GM12878 (cell line): Measurements from ENCODE around the gene TMUB1. TPM values are rescaled to one million over a fixed set of nuclear protein-coding genes. Genes with fewer than 3 reads are reported as not detected.

ENCODE experiments used
- ATAC-seq: fragments of 200-7000 bp; cut with Tn5 transposase; 3 replicates; pipeline ENCODE4 v1.9.1; 2020; ENCODE audit warnings: mild to moderate bottlenecking, moderate library complexity
- BruUV-seq: library from RNA; stranded (reverse); fragments of 400-500 nt; replicated peaks from 2 replicates; lab custom pipeline; 2021; lab: Mats Ljungman, UMichigan
- CTCF ChIA-PET: fragments of 300-600 bp; sonication (Branson Sonifier 250); formaldehyde crosslinking; extraction: SDS; loops from one replicate; lab custom pipeline; 2021; ENCODE audit warnings: inconsistent platforms; lab: Yijun Ruan, JAX
- POLR2A ChIA-PET: fragments of 350-600 bp; formaldehyde crosslinking; extraction: SDS; loops from one replicate; lab custom pipeline; 2021; ENCODE audit warnings: inconsistent platforms; lab: Charles Lee
- RAD21 ChIA-PET: fragments of 300-600 bp; sonication (Branson Sonifier 250); formaldehyde crosslinking; loops from one replicate; lab custom pipeline; 2023; ENCODE audit warnings: antibody characterized with exemption; ENCODE audit not compliant: unreplicated experiment; lab: Charles Lee
- SMC1A ChIA-PET: fragments of 300-600 bp; sonication (Branson Sonifier 250); formaldehyde crosslinking; loops from one replicate; lab custom pipeline; 2023; ENCODE audit not compliant: unreplicated experiment, uncharacterized antibody; lab: Charles Lee
- DNase-seq: peaks from one replicate; pipeline ENCODE4 v3.0.0-alpha.2; 2011; ENCODE audit warnings: low read depth, low spot score
- FAIRE-seq: peaks from 3 replicates; lab custom pipeline; 2011; peaks lifted over from hg19 to GRCh38; lab: Jason Lieb, UNC
- H2AFZ ChIP-seq: 2 replicates; pipeline ENCODE4 v1.6.0; 2011; ENCODE audit warnings: low read depth, low read length, control low read depth; ENCODE audit not compliant: control insufficient read depth
- H3K27ac ChIP-seq: 2 replicates; pipeline ENCODE4 v1.5.1; 2011; ENCODE audit warnings: control low read depth; ENCODE audit not compliant: control insufficient read depth, insufficient read depth
- H3K27me3 ChIP-seq, 2 experiments: replicated peaks in 1 of 2; 2 replicates each; pipeline versions ENCODE4 v1.6.0 to v1.6.1; 2011; ENCODE audit warnings: low read length in 1 of 2; ENCODE audit not compliant: control insufficient read depth in 2 of 2, insufficient read depth in 2 of 2
- H3K36me3 ChIP-seq, 2 experiments: 2 replicates each; pipeline ENCODE4 v1.5.1; 2011; ENCODE audit warnings: low read length in 1 of 2; ENCODE audit not compliant: control insufficient read depth in 2 of 2, insufficient read depth in 2 of 2
- H3K4me1 ChIP-seq: 2 replicates; pipeline ENCODE4 v1.6.1; 2011; ENCODE audit warnings: mild to moderate bottlenecking, low read length, moderate library complexity, mixed read lengths; ENCODE audit not compliant: control insufficient read depth, insufficient read depth
- H3K4me2 ChIP-seq: 2 replicates; pipeline ENCODE4 v1.6.0; 2011; ENCODE audit warnings: control low read depth; ENCODE audit not compliant: control insufficient read depth, insufficient read depth
- H3K4me3 ChIP-seq: fragments of 200-600 bp; sonication (generic); 2 replicates; pipeline ENCODE4 v1.5.1; 2016
- H3K79me2 ChIP-seq: 2 replicates; pipeline ENCODE4 v1.6.0; 2011; ENCODE audit warnings: low read length; ENCODE audit not compliant: control insufficient read depth, insufficient read depth
- H3K9ac ChIP-seq: 2 replicates; pipeline ENCODE4 v1.8.0; 2011; ENCODE audit warnings: low read length, control low read depth, mixed read lengths; ENCODE audit not compliant: control insufficient read depth, insufficient read depth
- H3K9me3 ChIP-seq: replicated peaks from 3 replicates; pipeline ENCODE4 v1.5.1; 2011; ENCODE audit warnings: mild to moderate bottlenecking, low read length; ENCODE audit not compliant: control insufficient read depth, insufficient read depth
- H4K20me1 ChIP-seq: 2 replicates; pipeline ENCODE4 v1.6.0; 2011; ENCODE audit not compliant: control insufficient read depth, insufficient read depth
- CTCF ChIP-seq, 3 experiments: IDR thresholded peaks in 2 of 3; conservative IDR thresholded peaks in 1 of 3; 2 replicates each; pipeline ENCODE4 v1.5.1; 2011; ENCODE audit warnings: low read depth in 3 of 3, low read length in 3 of 3, mild to moderate bottlenecking in 3 of 3, control low read depth in 2 of 3, moderate library complexity in 2 of 3, inconsistent platforms in 1 of 3, mixed read lengths in 1 of 3; ENCODE audit not compliant: control insufficient read depth in 2 of 3, insufficient read depth in 1 of 3; ENCODE audit errors: extremely low read depth in 1 of 3
- HDAC6 ChIP-seq: fragments of 200-600 bp; sonication (generic); IDR thresholded peaks from one replicate; pipeline ENCODE4 v1.8.0; 2017; ENCODE audit warnings: antibody characterized with exemption; ENCODE audit not compliant: unreplicated experiment
- IKZF1 ChIP-seq: fragments of 450-650 bp; conservative IDR thresholded peaks from 2 replicates; pipeline ENCODE4 v1.6.1; 2017; ENCODE audit warnings: antibody characterized with exemption, mild to moderate bottlenecking
- SKIL ChIP-seq: fragments of 450-650 bp; IDR thresholded peaks from 2 replicates; pipeline ENCODE4 v1.6.1; 2017; ENCODE audit warnings: mild to moderate bottlenecking, low read depth, inconsistent platforms; ENCODE audit not compliant: poor library complexity, severe bottlenecking
- WGBS: methylation state at CpG from one replicate; pipeline ENCODE4 v1.1.6; 2016; ENCODE audit warnings: low lambda C conversion rate; ENCODE audit not compliant: insufficient replicate concordance, insufficient coverage; ENCODE audit errors: missing lambda C conversion rate; 5-methylcytosine and 5-hydroxymethylcytosine counted together
- in situ Hi-C: fragments of 300-500 bp; cut with MboI; formaldehyde crosslinking; loops from 9 replicates; pipeline ENCODE4 v1.14.3; 2018; ENCODE audit warnings: mixed read lengths
- intact Hi-C: fragments of 100-400 bp; cut with micrococcal nuclease; formaldehyde crosslinking; loops from one replicate; pipeline ENCODE4 v1.14.2; 2022; ENCODE audit not compliant: unreplicated experiment
- polyA plus RNA-seq, 11 experiments: library from polyadenylated mRNA; depleted of rRNA in 4 of 11; unstranded in 6 of 11; stranded (reverse) in 5 of 11; fragments of >200 nt; fragmentation: Nextera tagmentation in 4 of 11; fragmentation: Illumina TruSeq in 1 of 11; extraction: Ambion mirVana in 4 of 11; extraction: Trizol in 1 of 11; gene quantifications; 1 replicate in 1 of 11; 2 replicates in 10 of 11; pipeline versions ENCODE4 v1.2.1 to v1.2.3, GENCODE V29; 2011 to 2016; ENCODE audit warnings: inconsistent platforms in 2 of 11, missing spikeins in 2 of 11, low read depth in 1 of 11
- total RNA-seq, 4 experiments: library from RNA; depleted of rRNA in 3 of 4; stranded (reverse); fragments of >200 nt in 3 of 4; fragmentation: Illumina TruSeq in 1 of 4; extraction: Trizol in 1 of 4; gene quantifications; 2 replicates each; pipeline versions ENCODE4 v1.2.1 to v1.2.3, GENCODE V29; 2013 to 2021

Gene TMUB1
- total and polyA plus RNA-seq, 10 of the 15 experiments (the other 5 are each of a cell fraction or from before 2014, with no cell fraction given) = 0.27 to 79.5 (median 41.3) TPM; not detected in 1

- no peak for ATAC-seq
Measured at GRCh38 chr7:151032936-151033863, 50.1 kb downstream of the TMUB1 start.

More at GRCh38 chr7:151032936-151033863, 50.1 kb downstream of the TMUB1 start:
- SMC1A ChIA-PET = no interaction called here
- CTCF ChIA-PET = interaction anchor here (2.1 to 2.9 kb wide), 2 partner anchors 50 to 78 kb away, joined by 5 to 15 read pairs; partner anchors contain the start of gene TMUB1
- no peak for TF ChIP-seq SKIL
- TF ChIP-seq HDAC6 = no peak
- peak in 2 of 3 experiments; percentile 6 to 24; a peak in 2 of 6 replicates for TF ChIP-seq CTCF (IDR thresholded peaks at IDR 0.05 in 2 of 3, conservative IDR thresholded peaks at IDR 0.05 in 1 of 3; ENCODE audit: control insufficient read depth in 2 of 3, extremely low read depth in 1 of 3, insufficient read depth in 1 of 3, low read depth in 3 of 3, low read length in 3 of 3)
- no peak for TF ChIP-seq IKZF1
- no peak overlapping the region for H2AFZ ChIP-seq
- H3K9ac ChIP-seq = no peak overlapping the region
- H3K4me3 ChIP-seq = no peak overlapping the region
- no peaks in the 10 kb centered on the region for H3K27me3 ChIP-seq
- FAIRE-seq (no peak), DNase-seq (no peak)
- RAD21 ChIA-PET = interaction anchor here (1.4 kb wide), 1 partner anchor 55 kb away, joined by 4 read pairs; no protein-coding TSS in a partner anchor
- no peak overlapping the region for H3K27ac ChIP-seq
- H3K4me2 ChIP-seq = no peak overlapping the region
- intact Hi-C loops = no loop called here
- 83% methylated on average over 17 of the region's 17 CpGs for WGBS
- H3K79me2 ChIP-seq = no peaks in the 10 kb centered on the region; the same call in 1 of the 2 replicates
- peaks cover 4% of the 10 kb centered on the region for H3K4me1 ChIP-seq
- no TSS peak for BruUV-seq
- H3K36me3 ChIP-seq = peaks cover 0 to 3% of the 10 kb centered on the region in 2 experiments; a peak in 1 of 4 replicates
- in situ Hi-C loops = no loop called here
- no peaks in the 10 kb centered on the region for H4K20me1 ChIP-seq
- POLR2A ChIA-PET = no interaction called here
- no peaks in the 10 kb centered on the region for H3K9me3 ChIP-seq

Other genes starting within 250 kb of the TMUB1 start
Only the 7 nearest of the 16 such genes appear.
- 0.05 TPM in 1 of 2 replicates, not detected in the other for gene ATG9B, start 59.0 kb downstream of the TMUB1 start, total RNA-seq (2014; rRNA removed)
- gene ATG9B, start 59.0 kb downstream of the TMUB1 start, total RNA-seq (2014; rRNA removed; fragmentation: Illumina TruSeq; extraction: Trizol) = 0.09 TPM in 1 of 2 replicates, not detected in the other
- gene ATG9B, start 59.0 kb downstream of the TMUB1 start, total RNA-seq (2021) = 0.36 and 0.48 TPM in 2 replicates
- gene ATG9B, start 59.0 kb downstream of the TMUB1 start, polyA plus RNA-seq (2011; rRNA removed) = 0.01 and 0.13 TPM in 2 replicates
- gene ATG9B, start 59.0 kb downstream of the TMUB1 start, polyA plus RNA-seq (2014; fragmentation: Illumina TruSeq; extraction: Trizol) = 0.12 TPM in 1 of 2 replicates, not detected in the other
- under 1 TPM in 1 of 2 experiments, not detected in 1; 0.04 TPM for gene ATG9B, start 59.0 kb downstream of the TMUB1 start, polyA plus RNA-seq (2014; fragmentation: Nextera tagmentation; extraction: Ambion mirVana)
- gene ATG9B, start 59.0 kb downstream of the TMUB1 start, polyA plus RNA-seq (2014; rRNA removed) = 0.13 and 0.62 TPM in 2 replicates
- under 1 TPM; 0.24 to 0.83 TPM for gene ATG9B, start 59.0 kb downstream of the TMUB1 start, polyA plus RNA-seq (2016; fragmentation: Nextera tagmentation; extraction: Ambion mirVana)
- gene ABCB8, start 55.0 kb downstream of the TMUB1 start, total RNA-seq (2014; rRNA removed) = 26.3 and 27.4 TPM in 2 replicates
- 9.1 and 10.8 TPM in 2 replicates for gene ABCB8, start 55.0 kb downstream of the TMUB1 start, total RNA-seq (2014; rRNA removed; fragmentation: Illumina TruSeq; extraction: Trizol)
- gene ABCB8, start 55.0 kb downstream of the TMUB1 start, total RNA-seq (2021) = 30.6 and 34.7 TPM in 2 replicates
- gene ABCB8, start 55.0 kb downstream of the TMUB1 start, polyA plus RNA-seq (2011; rRNA removed) = 3.8 and 9.6 TPM in 2 replicates
- gene ABCB8, start 55.0 kb downstream of the TMUB1 start, polyA plus RNA-seq (2014; fragmentation: Illumina TruSeq; extraction: Trizol) = 4.7 and 11.5 TPM in 2 replicates
- gene ABCB8, start 55.0 kb downstream of the TMUB1 start, polyA plus RNA-seq (2014; fragmentation: Nextera tagmentation; extraction: Ambion mirVana) = 1 to 10 TPM in 1 of 2 experiments, under 1 TPM in 1; 0.77 to 1.2 TPM
- 24.7 and 27.3 TPM in 2 replicates for gene ABCB8, start 55.0 kb downstream of the TMUB1 start, polyA plus RNA-seq (2014; rRNA removed)
- gene ABCB8, start 55.0 kb downstream of the TMUB1 start, polyA plus RNA-seq (2016; fragmentation: Nextera tagmentation; extraction: Ambion mirVana) = 10 to 100 TPM; 30.5 to 34.8 TPM
- 0.16 TPM in 1 of 2 replicates, not detected in the other for gene ASIC3, start 35.0 kb downstream of the TMUB1 start, total RNA-seq (2014; rRNA removed)
- gene ASIC3, start 35.0 kb downstream of the TMUB1 start, total RNA-seq (2014; rRNA removed; fragmentation: Illumina TruSeq; extraction: Trizol) = 0.51 TPM in 1 of 2 replicates, not detected in the other
- 1.0 and 1.5 TPM in 2 replicates for gene ASIC3, start 35.0 kb downstream of the TMUB1 start, total RNA-seq (2021)
- 0.07 and 0.09 TPM in 2 replicates for gene ASIC3, start 35.0 kb downstream of the TMUB1 start, polyA plus RNA-seq (2011; rRNA removed)
- 0.47 TPM in 1 of 2 replicates, not detected in the other for gene ASIC3, start 35.0 kb downstream of the TMUB1 start, polyA plus RNA-seq (2014; fragmentation: Illumina TruSeq; extraction: Trizol)
- gene ASIC3, start 35.0 kb downstream of the TMUB1 start, polyA plus RNA-seq (2014; fragmentation: Nextera tagmentation; extraction: Ambion mirVana) = not detected
- 0.55 and 1.4 TPM in 2 replicates for gene ASIC3, start 35.0 kb downstream of the TMUB1 start, polyA plus RNA-seq (2014; rRNA removed)
- under 1 TPM; 0.24 to 0.40 TPM for gene ASIC3, start 35.0 kb downstream of the TMUB1 start, polyA plus RNA-seq (2016; fragmentation: Nextera tagmentation; extraction: Ambion mirVana)
- gene CDK5, start 25.6 kb downstream of the TMUB1 start, total RNA-seq (2014; rRNA removed) = 25.9 and 30.3 TPM in 2 replicates
- 18.2 and 19.4 TPM in 2 replicates for gene CDK5, start 25.6 kb downstream of the TMUB1 start, total RNA-seq (2014; rRNA removed; fragmentation: Illumina TruSeq; extraction: Trizol)
- gene CDK5, start 25.6 kb downstream of the TMUB1 start, total RNA-seq (2021) = 19.1 and 19.7 TPM in 2 replicates
- gene CDK5, start 25.6 kb downstream of the TMUB1 start, polyA plus RNA-seq (2011; rRNA removed) = 20.2 and 24.5 TPM in 2 replicates
- 13.9 and 19.4 TPM in 2 replicates for gene CDK5, start 25.6 kb downstream of the TMUB1 start, polyA plus RNA-seq (2014; fragmentation: Illumina TruSeq; extraction: Trizol)
- 1 to 10 TPM; 1.5 to 8.1 TPM for gene CDK5, start 25.6 kb downstream of the TMUB1 start, polyA plus RNA-seq (2014; fragmentation: Nextera tagmentation; extraction: Ambion mirVana)
- gene CDK5, start 25.6 kb downstream of the TMUB1 start, polyA plus RNA-seq (2014; rRNA removed) = 23.5 and 27.6 TPM in 2 replicates
- gene CDK5, start 25.6 kb downstream of the TMUB1 start, polyA plus RNA-seq (2016; fragmentation: Nextera tagmentation; extraction: Ambion mirVana) = 10 to 100 TPM; 33.1 to 33.4 TPM
- 50.7 and 51.0 TPM in 2 replicates for gene SLC4A2, start 23.9 kb downstream of the TMUB1 start, total RNA-seq (2014; rRNA removed)
- gene SLC4A2, start 23.9 kb downstream of the TMUB1 start, total RNA-seq (2014; rRNA removed; fragmentation: Illumina TruSeq; extraction: Trizol) = 15.6 and 17.4 TPM in 2 replicates
- 69.1 and 78.6 TPM in 2 replicates for gene SLC4A2, start 23.9 kb downstream of the TMUB1 start, total RNA-seq (2021)
- 10.8 and 25.8 TPM in 2 replicates for gene SLC4A2, start 23.9 kb downstream of the TMUB1 start, polyA plus RNA-seq (2011; rRNA removed)
- gene SLC4A2, start 23.9 kb downstream of the TMUB1 start, polyA plus RNA-seq (2014; fragmentation: Illumina TruSeq; extraction: Trizol) = 2.9 and 21.9 TPM in 2 replicates
- 10 to 100 TPM in 1 of 2 experiments, 1 to 10 TPM in 1; 2.7 to 12.1 TPM for gene SLC4A2, start 23.9 kb downstream of the TMUB1 start, polyA plus RNA-seq (2014; fragmentation: Nextera tagmentation; extraction: Ambion mirVana)
- 63.8 and 68.7 TPM in 2 replicates for gene SLC4A2, start 23.9 kb downstream of the TMUB1 start, polyA plus RNA-seq (2014; rRNA removed)
- gene SLC4A2, start 23.9 kb downstream of the TMUB1 start, polyA plus RNA-seq (2016; fragmentation: Nextera tagmentation; extraction: Ambion mirVana) = 10 to 100 TPM; 34.4 to 38.9 TPM
- gene FASTK, start 2.7 kb downstream of the TMUB1 start, total RNA-seq (2014; rRNA removed) = 84.3 and 93.9 TPM in 2 replicates
- 22.8 and 26.6 TPM in 2 replicates for gene FASTK, start 2.7 kb downstream of the TMUB1 start, total RNA-seq (2014; rRNA removed; fragmentation: Illumina TruSeq; extraction: Trizol)
- gene FASTK, start 2.7 kb downstream of the TMUB1 start, total RNA-seq (2021) = 79.2 and 82.0 TPM in 2 replicates
- gene FASTK, start 2.7 kb downstream of the TMUB1 start, polyA plus RNA-seq (2011; rRNA removed) = 13.0 and 26.9 TPM in 2 replicates
- 8.5 and 23.7 TPM in 2 replicates for gene FASTK, start 2.7 kb downstream of the TMUB1 start, polyA plus RNA-seq (2014; fragmentation: Illumina TruSeq; extraction: Trizol)
- 1 to 10 TPM in 1 of 2 experiments, under 1 TPM in 1; 0.19 to 4.1 TPM for gene FASTK, start 2.7 kb downstream of the TMUB1 start, polyA plus RNA-seq (2014; fragmentation: Nextera tagmentation; extraction: Ambion mirVana)
- gene FASTK, start 2.7 kb downstream of the TMUB1 start, polyA plus RNA-seq (2014; rRNA removed) = 102 and 123 TPM in 2 replicates
- 10 to 100 TPM; 86.3 to 96.5 TPM for gene FASTK, start 2.7 kb downstream of the TMUB1 start, polyA plus RNA-seq (2016; fragmentation: Nextera tagmentation; extraction: Ambion mirVana)
- gene AGAP3, start 3.0 kb upstream of the TMUB1 start, total RNA-seq (2014; rRNA removed) = 20.7 and 24.7 TPM in 2 replicates
- 13.4 and 15.4 TPM in 2 replicates for gene AGAP3, start 3.0 kb upstream of the TMUB1 start, total RNA-seq (2014; rRNA removed; fragmentation: Illumina TruSeq; extraction: Trizol)
- 62.9 and 68.1 TPM in 2 replicates for gene AGAP3, start 3.0 kb upstream of the TMUB1 start, total RNA-seq (2021)
- 16.6 and 28.5 TPM in 2 replicates for gene AGAP3, start 3.0 kb upstream of the TMUB1 start, polyA plus RNA-seq (2011; rRNA removed)
- 7.2 and 16.0 TPM in 2 replicates for gene AGAP3, start 3.0 kb upstream of the TMUB1 start, polyA plus RNA-seq (2014; fragmentation: Illumina TruSeq; extraction: Trizol)
- gene AGAP3, start 3.0 kb upstream of the TMUB1 start, polyA plus RNA-seq (2014; fragmentation: Nextera tagmentation; extraction: Ambion mirVana) = 1 to 10 TPM; 1.8 to 4.7 TPM
- 39.8 and 40.5 TPM in 2 replicates for gene AGAP3, start 3.0 kb upstream of the TMUB1 start, polyA plus RNA-seq (2014; rRNA removed)
- gene AGAP3, start 3.0 kb upstream of the TMUB1 start, polyA plus RNA-seq (2016; fragmentation: Nextera tagmentation; extraction: Ambion mirVana) = 1 to 10 TPM; 8.5 to 9.0 TPM